Tibial nerve (tissue), 4 donors: ENCODE measurements around the gene TUFM.

Source experiments
- EP300 ChIP-seq, 2 donors: sonication (generic); formaldehyde crosslinking; IDR thresholded peaks; one replicate each; pipeline ENCODE4 v1.6.1; 2017; ENCODE audit warnings: antibody characterized with exemption in 2 of 2, mild to moderate bottlenecking in 1 of 2
- POLR2A ChIP-seq, 2 donors: fragments of 450-650 bp; IDR thresholded peaks; one replicate each; pipeline ENCODE4 v1.6.1; 2017; ENCODE audit warnings: antibody characterized with exemption in 2 of 2, mild to moderate bottlenecking in 2 of 2, moderate library complexity in 2 of 2
- TF ChIP-seq, protein P1 (sequence below), 5 experiments: fragments of 200-600 bp in 3 of 5; fragments of 450-650 bp in 2 of 5; sonication (generic) in 3 of 5; IDR thresholded peaks; one replicate each; pipeline ENCODE4 v1.5.1; 2016 to 2019; ENCODE audit warnings: antibody characterized with exemption in 5 of 5, mild to moderate bottlenecking in 3 of 5, moderate library complexity in 2 of 5

DNA sequence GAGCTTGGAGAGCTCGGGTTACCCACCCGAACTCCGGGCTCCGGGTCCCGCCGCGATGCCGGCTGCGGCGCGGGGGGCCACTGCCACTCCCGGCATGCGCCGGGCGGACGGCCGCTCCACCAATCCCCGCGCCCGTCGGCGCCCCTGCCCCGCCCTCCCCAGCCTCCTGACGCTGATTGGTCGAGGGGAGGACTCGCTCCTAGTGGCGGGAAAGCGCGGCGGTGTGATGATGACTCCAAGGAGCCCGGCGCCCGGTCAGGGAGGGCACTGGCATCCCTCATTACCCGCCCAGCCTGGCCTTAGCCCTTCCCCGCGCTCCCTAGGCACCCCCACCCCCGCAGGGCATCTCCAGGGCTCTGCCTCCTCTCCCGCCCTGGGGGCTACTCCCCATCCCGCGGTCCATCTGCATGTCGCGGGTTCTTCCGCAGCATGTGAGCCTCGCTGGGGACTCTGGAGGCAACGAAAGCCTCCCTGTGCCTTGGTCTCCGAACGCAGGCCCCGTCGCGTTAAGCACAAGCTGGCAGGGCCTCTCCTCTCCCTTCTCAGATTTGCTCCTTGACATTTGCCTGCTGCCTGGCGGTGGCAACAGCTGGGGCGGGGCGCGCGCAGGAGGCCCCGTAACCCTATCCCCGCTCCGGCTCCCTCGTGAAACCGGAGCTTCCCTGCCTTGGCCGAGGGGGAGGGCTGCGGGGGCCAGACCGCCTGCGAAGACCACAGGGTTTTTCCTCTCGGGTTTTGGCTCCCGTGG lies 33.9 kb upstream of the TUFM start:
- TF ChIP-seq, protein P1, sequence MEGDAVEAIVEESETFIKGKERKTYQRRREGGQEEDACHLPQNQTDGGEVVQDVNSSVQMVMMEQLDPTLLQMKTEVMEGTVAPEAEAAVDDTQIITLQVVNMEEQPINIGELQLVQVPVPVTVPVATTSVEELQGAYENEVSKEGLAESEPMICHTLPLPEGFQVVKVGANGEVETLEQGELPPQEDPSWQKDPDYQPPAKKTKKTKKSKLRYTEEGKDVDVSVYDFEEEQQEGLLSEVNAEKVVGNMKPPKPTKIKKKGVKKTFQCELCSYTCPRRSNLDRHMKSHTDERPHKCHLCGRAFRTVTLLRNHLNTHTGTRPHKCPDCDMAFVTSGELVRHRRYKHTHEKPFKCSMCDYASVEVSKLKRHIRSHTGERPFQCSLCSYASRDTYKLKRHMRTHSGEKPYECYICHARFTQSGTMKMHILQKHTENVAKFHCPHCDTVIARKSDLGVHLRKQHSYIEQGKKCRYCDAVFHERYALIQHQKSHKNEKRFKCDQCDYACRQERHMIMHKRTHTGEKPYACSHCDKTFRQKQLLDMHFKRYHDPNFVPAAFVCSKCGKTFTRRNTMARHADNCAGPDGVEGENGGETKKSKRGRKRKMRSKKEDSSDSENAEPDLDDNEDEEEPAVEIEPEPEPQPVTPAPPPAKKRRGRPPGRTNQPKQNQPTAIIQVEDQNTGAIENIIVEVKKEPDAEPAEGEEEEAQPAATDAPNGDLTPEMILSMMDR (IDR thresholded peaks at IDR 0.05) = peak in 4 of 5 experiments; percentile 22 to 68 (median 40)
- TF ChIP-seq POLR2A (IDR thresholded peaks at IDR 0.05) (no peak), EP300 (IDR thresholded peaks at IDR 0.05) (no peak)
